NCI-H748 (cell line): ENCODE measurements around the gene PDE6D.

Experiments
- DNase-seq: peaks from one replicate; lab custom pipeline; 2025; ENCODE audit not compliant: unreplicated experiment; lab: John Stamatoyannopoulos, UW

PDE6D gene

GRCh38 chr2:231684314-231685223, 96.5 kb downstream of the PDE6D start:
- DNase-seq = no peak

- no peak for DNase-seq
Measured at GRCh38 chr2:231683292-231684235, 97.5 kb downstream of the PDE6D start.

- DNase-seq = no peak
Measured at GRCh38 chr2:231682603-231683291, 98.3 kb downstream of the PDE6D start.
